Thoracic aorta (tissue), 2 donors: ENCODE measurements around the gene WDR7. TPM values are rescaled to one million over a fixed set of nuclear protein-coding genes. Genes with fewer than 3 reads are reported as not detected.

Experiments used
- ATAC-seq: fragments of 150-250 bp; one replicate; pipeline ENCODE4 v1.8.0; 2017; ENCODE audit warnings: low read depth; ENCODE audit not compliant: insufficient number of reproducible peaks, low FRiP score
- DNase-seq: peaks from one replicate; pipeline ENCODE4 v3.0.0-alpha.2; 2020; ENCODE audit warnings: low spot score
- H3K27ac ChIP-seq, 2 donors: fragments of 200-600 bp; sonication (generic); 1 replicate in 1 of 2; 2 replicates in 1 of 2; pipeline ENCODE4 v1.5.1; 2016; ENCODE audit warnings: mild to moderate bottlenecking in 2 of 2, moderate library complexity in 2 of 2
- H3K27me3 ChIP-seq: fragments of 200-600 bp; sonication (generic); replicated peaks from 2 replicates; pipeline ENCODE4 v1.6.0; 2016; ENCODE audit warnings: mild to moderate bottlenecking; ENCODE audit not compliant: insufficient read depth
- H3K36me3 ChIP-seq: fragments of 200-600 bp; sonication (generic); one replicate; pipeline ENCODE4 v1.5.1; 2016
- H3K4me1 ChIP-seq, 2 donors: fragments of 200-600 bp; sonication (generic); 1 replicate in 1 of 2; 2 replicates in 1 of 2; pipeline versions ENCODE4 v1.5.1 to v1.6.0; 2016; ENCODE audit warnings: low read depth in 2 of 2, mild to moderate bottlenecking in 1 of 2; ENCODE audit not compliant: control insufficient read depth in 1 of 2
- H3K4me3 ChIP-seq: fragments of 200-600 bp; sonication (generic); 2 replicates; pipeline ENCODE4 v1.5.1; 2016; ENCODE audit warnings: mild to moderate bottlenecking
- H3K9me3 ChIP-seq: fragments of 200-600 bp; sonication (generic); 2 replicates; pipeline ENCODE4 v1.5.1; 2016
- CTCF ChIP-seq: fragments of 200-600 bp; sonication (generic); IDR thresholded peaks from one replicate; pipeline ENCODE4 v1.5.1; 2019; ENCODE audit warnings: antibody characterized with exemption
- total RNA-seq, 2 donors: library from RNA; depleted of rRNA; stranded (reverse); fragments of >200 nt; gene quantifications; one replicate each; pipeline versions ENCODE4 v1.1.0 to v1.2.3, GENCODE V29; 2016

The WDR7 gene
- total RNA-seq, 2 donors from 2014 or later = 33.2 to 73.1 TPM

GRCh38 chr18:56926734-56927133 is 275.6 kb downstream of the WDR7 start:
- TF ChIP-seq CTCF = no peak
- H3K4me3 ChIP-seq = no peak overlapping the region
- no peaks in the 10 kb centered on the region for H3K27me3 ChIP-seq
- no peaks in the 10 kb centered on the region for H3K9me3 ChIP-seq
- no peaks in the 10 kb centered on the region for H3K36me3 ChIP-seq
- H3K27ac ChIP-seq = no peak overlapping the region
- H3K4me1 ChIP-seq = no peaks in the 10 kb centered on the region
- ATAC-seq (no peak), DNase-seq (no peak)

GRCh38 chr18:56927786-56928185 is 276.6 kb downstream of the WDR7 start:
- H3K9me3 ChIP-seq = no peaks in the 10 kb centered on the region
- no peak for TF ChIP-seq CTCF
- no peaks in the 10 kb centered on the region for H3K36me3 ChIP-seq
- no peaks in the 10 kb centered on the region for H3K4me1 ChIP-seq
- DNase-seq (no peak), ATAC-seq (no peak)
- H3K27me3 ChIP-seq = no peaks in the 10 kb centered on the region
- H3K4me3 ChIP-seq = no peak overlapping the region
- no peak overlapping the region for H3K27ac ChIP-seq

GRCh38 chr18:56929886-56930285 is 278.7 kb downstream of the WDR7 start:
- Histone ChIP-seq H3K4me3 (no peak overlapping the region), H3K9me3 (no peaks in the 10 kb centered on the region), H3K36me3 (no peaks in the 10 kb centered on the region), H3K27ac (no peak overlapping the region), H3K4me1 (no peaks in the 10 kb centered on the region), H3K27me3 (no peaks in the 10 kb centered on the region)
- DNase-seq (no peak), ATAC-seq (no peak)
- TF ChIP-seq CTCF = no peak

- H3K9me3 ChIP-seq = no peaks in the 10 kb centered on the region
- no peak for DNase-seq
- peaks cover 8% of the 10 kb centered on the region for H3K36me3 ChIP-seq
- no peak for ATAC-seq
- TF ChIP-seq CTCF = no peak
- no peak overlapping the region for H3K27ac ChIP-seq
- H3K4me1 ChIP-seq = no peaks in the 10 kb centered on the region
- no peak overlapping the region for H3K4me3 ChIP-seq
- H3K27me3 ChIP-seq = no peaks in the 10 kb centered on the region
Measured at GRCh38 chr18:56933472-56933871, 282.3 kb downstream of the WDR7 start.

- no peaks in the 10 kb centered on the region for H3K27me3 ChIP-seq
- DNase-seq (no peak), ATAC-seq (no peak)
- no peaks in the 10 kb centered on the region for H3K4me1 ChIP-seq
- peaks cover 8% of the 10 kb centered on the region for H3K36me3 ChIP-seq
- no peak for TF ChIP-seq CTCF
- H3K27ac ChIP-seq = no peak overlapping the region
- H3K9me3 ChIP-seq = no peaks in the 10 kb centered on the region
- no peak overlapping the region for H3K4me3 ChIP-seq
Measured at GRCh38 chr18:56934131-56934530, 283.0 kb downstream of the WDR7 start.
